ENCODE results near the gene CCK.

The CCK gene

GRCh38 chr3:42263354-42264346 is 2.3 kb downstream of the CCK start:
- TF ChIP-seq CTCF (IDR thresholded peaks at IDR 0.05; ENCODE audit: borderline replicate concordance, control extremely low read depth, extremely low read depth, insufficient read depth, missing control alignments), result no peak
- no peak for DNase-seq (ENCODE audit: low spot score)
- in situ Hi-C loops (cut with MboI; ENCODE audit: low sequenced_read_pairs, unreplicated experiment), result no loop called here

- no peak for TF ChIP-seq CTCF (IDR thresholded peaks at IDR 0.05; ENCODE audit: borderline replicate concordance, control extremely low read depth, extremely low read depth, insufficient read depth, missing control alignments)
- in situ Hi-C loops (cut with MboI; ENCODE audit: low sequenced_read_pairs, unreplicated experiment), result no loop called here
- DNase-seq (ENCODE audit: low spot score), result no peak
Observed at GRCh38 chr3:42262525-42262924, 3.5 kb downstream of the CCK start.

GRCh38 chr3:42257007-42257406 is 9.0 kb downstream of the CCK start:
- in situ Hi-C loops (cut with MboI; ENCODE audit: low sequenced_read_pairs, unreplicated experiment), result loop anchor here (10.0 kb wide), 1 partner anchor 278 kb away; no protein-coding TSS in a partner anchor
- TF ChIP-seq CTCF (IDR thresholded peaks at IDR 0.05; ENCODE audit: borderline replicate concordance, control extremely low read depth, extremely low read depth, insufficient read depth, missing control alignments), result no peak
- DNase-seq (ENCODE audit: low spot score), result no peak

GRCh38 chr3:42256135-42256819 is 9.7 kb downstream of the CCK start:
- in situ Hi-C loops (cut with MboI; ENCODE audit: low sequenced_read_pairs, unreplicated experiment), result loop anchor here (10.0 kb wide), 1 partner anchor 279 kb away; no protein-coding TSS in a partner anchor
- no peak for TF ChIP-seq CTCF (IDR thresholded peaks at IDR 0.05; ENCODE audit: borderline replicate concordance, control extremely low read depth, extremely low read depth, insufficient read depth, missing control alignments)
- no peak for DNase-seq (ENCODE audit: low spot score)

- in situ Hi-C loops (cut with MboI; ENCODE audit: low sequenced_read_pairs, unreplicated experiment), result loop anchor here (10.0 kb wide), 1 partner anchor 280 kb away; no protein-coding TSS in a partner anchor
- TF ChIP-seq CTCF (IDR thresholded peaks at IDR 0.05; ENCODE audit: borderline replicate concordance, control extremely low read depth, extremely low read depth, insufficient read depth, missing control alignments), result no peak
- no peak for DNase-seq (ENCODE audit: low spot score)
Observed at GRCh38 chr3:42254566-42254965, 11.4 kb downstream of the CCK start.

- TF ChIP-seq CTCF (IDR thresholded peaks at IDR 0.05; ENCODE audit: borderline replicate concordance, control extremely low read depth, extremely low read depth, insufficient read depth, missing control alignments), result no peak
- DNase-seq (ENCODE audit: low spot score), result no peak
- in situ Hi-C loops (cut with MboI; ENCODE audit: low sequenced_read_pairs, unreplicated experiment), result loop anchor here (10.0 kb wide), 1 partner anchor 284 kb away; no protein-coding TSS in a partner anchor
Observed at GRCh38 chr3:42250761-42251160, 15.2 kb downstream of the CCK start.

Data from GM13976 (cell line).